GM19395 (cell line): ENCODE data around the gene NDUFB8.
"Not testable (repeated sequence)": the region's sequence is repeated elsewhere in the genome, so short reads cannot be mapped to it uniquely, and the experiment has no call there.

Source experiments
- ATAC-seq: cut with Tn5 transposase; IDR thresholded peaks from one replicate; pipeline ENCODE4 v1.9.1; 2021; ENCODE audit warnings: mild to moderate bottlenecking, moderate library complexity; ENCODE audit not compliant: unreplicated experiment

Gene NDUFB8

GRCh38 chr10:100529475-100530298 lies at the start of gene NDUFB8:
NDUFB8 (minus strand) TSS chr10:100529871; CDS start chr10:100529851, 20 bp downstream.
- ATAC-seq, result peak; percentile 60

- ATAC-seq, result no peak
Measured at GRCh38 chr10:100576282-100576635, 46.6 kb upstream of the NDUFB8 start.

- ATAC-seq, result no peak
Measured at GRCh38 chr10:100575585-100576281, 46.1 kb upstream of the NDUFB8 start.

- not testable (repeated sequence) for ATAC-seq
Measured at GRCh38 chr10:100575146-100575545, 45.5 kb upstream of the NDUFB8 start.

- no peak for ATAC-seq
Measured at GRCh38 chr10:100571084-100571856, 41.6 kb upstream of the NDUFB8 start.

- no peak for ATAC-seq
Measured at GRCh38 chr10:100570506-100570905, 40.8 kb upstream of the NDUFB8 start.

- ATAC-seq, result no peak
Measured at GRCh38 chr10:100569687-100570481, 40.2 kb upstream of the NDUFB8 start.

GRCh38 chr10:100568912-100569311 lies 39.2 kb upstream of the NDUFB8 start:
- no peak for ATAC-seq

- no peak for ATAC-seq
Measured at GRCh38 chr10:100567826-100568225, 38.2 kb upstream of the NDUFB8 start.

GRCh38 chr10:100567249-100567648 lies 37.6 kb upstream of the NDUFB8 start:
- ATAC-seq, result no peak

GRCh38 chr10:100566561-100566960 lies 36.9 kb upstream of the NDUFB8 start:
- ATAC-seq, result no peak

- no peak for ATAC-seq
Measured at GRCh38 chr10:100565206-100565985, 35.7 kb upstream of the NDUFB8 start.

- ATAC-seq, result peak; percentile 62
Measured at GRCh38 chr10:100562008-100562672, 32.5 kb upstream of the NDUFB8 start.

- ATAC-seq, result no peak
Measured at GRCh38 chr10:100561005-100561404, 31.3 kb upstream of the NDUFB8 start.

GRCh38 chr10:100560248-100560647 lies 30.6 kb upstream of the NDUFB8 start:
- no peak for ATAC-seq

GRCh38 chr10:100554902-100555301 lies 25.2 kb upstream of the NDUFB8 start:
- no peak for ATAC-seq

- no peak for ATAC-seq
Measured at GRCh38 chr10:100553929-100554328, 24.3 kb upstream of the NDUFB8 start.

- no peak for ATAC-seq
Measured at GRCh38 chr10:100551738-100552137, 22.1 kb upstream of the NDUFB8 start.

- ATAC-seq, result no peak
Measured at GRCh38 chr10:100551196-100551595, 21.5 kb upstream of the NDUFB8 start.
